ENCODE measurements around the gene OPRL1. TPM values are rescaled to one million over a fixed set of nuclear protein-coding genes. Genes with fewer than 3 reads are reported as not detected.

The OPRL1 gene
- total RNA-seq, 1 donor from 2014 or later = 0.52 TPM

DNA sequence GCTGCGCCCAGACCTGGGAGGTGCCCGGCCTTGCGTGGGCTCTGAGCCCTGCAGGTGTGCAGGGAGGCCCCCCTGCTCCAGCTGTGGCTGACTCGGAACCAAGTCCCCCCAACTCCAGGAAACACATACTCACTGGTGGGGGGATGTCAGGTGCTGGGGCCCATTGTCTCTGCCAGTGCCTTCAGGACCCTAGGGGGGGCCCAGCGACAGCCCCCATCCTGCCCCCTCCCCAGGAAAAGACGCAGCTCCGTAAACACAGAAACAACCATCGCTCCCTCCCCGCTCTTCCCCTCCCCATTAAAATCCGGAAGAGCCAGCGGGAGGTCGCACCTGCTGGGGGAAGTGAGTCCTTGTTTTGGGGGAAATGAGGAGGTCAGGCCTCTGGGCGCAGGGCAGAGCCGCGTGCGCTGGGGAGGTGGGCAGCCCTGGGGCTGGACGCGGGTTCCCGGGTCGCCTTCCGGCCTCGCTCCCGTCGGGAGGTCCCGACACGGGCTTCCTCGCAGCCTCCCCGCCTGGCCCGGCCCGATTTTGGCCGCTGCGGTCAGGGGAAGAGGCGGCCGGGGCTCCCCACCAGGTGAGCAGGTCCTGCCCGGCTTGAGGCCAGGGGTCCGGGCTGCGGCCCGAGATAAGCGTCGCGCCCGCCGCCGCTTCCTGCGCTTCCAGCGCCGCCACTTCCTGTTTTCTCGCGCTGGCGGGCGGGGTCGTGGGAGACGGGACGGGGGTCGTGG lies 37.7 kb upstream of the OPRL1 start:
- H3K9me3 ChIP-seq (ENCODE audit: control insufficient read depth in 3 of 3, low read length in 3 of 3) = no peaks in the 10 kb centered on the region
- peak overlapping the region in 1 of 3 donors; percentile 22 for H3K4me3 ChIP-seq (ENCODE audit: low read length in 3 of 3)
- H3K36me3 ChIP-seq (ENCODE audit: control insufficient read depth in 3 of 3, insufficient read depth in 3 of 3, low read length in 3 of 3) = peaks cover 0 to 2% (median 0%) of the 10 kb centered on the region in 3 donors
- peak overlapping the region in 1 of 3 donors; percentile 54 for H3K9ac ChIP-seq (ENCODE audit: low read depth in 1 of 3, low read length in 3 of 3)
- peaks cover 6 to 35% (median 33%) of the 10 kb centered on the region in 3 donors for H3K4me1 ChIP-seq (ENCODE audit: control insufficient read depth in 3 of 3, insufficient read depth in 3 of 3, low read length in 3 of 3)
- no peak overlapping the region for H3K27ac ChIP-seq (ENCODE audit: low read depth, low read length)
- H3K27me3 ChIP-seq (ENCODE audit: control insufficient read depth in 3 of 3, insufficient read depth in 3 of 3, low read length in 3 of 3) = peaks cover 73 to 84% (median 79%) of the 10 kb centered on the region in 3 donors

DNA sequence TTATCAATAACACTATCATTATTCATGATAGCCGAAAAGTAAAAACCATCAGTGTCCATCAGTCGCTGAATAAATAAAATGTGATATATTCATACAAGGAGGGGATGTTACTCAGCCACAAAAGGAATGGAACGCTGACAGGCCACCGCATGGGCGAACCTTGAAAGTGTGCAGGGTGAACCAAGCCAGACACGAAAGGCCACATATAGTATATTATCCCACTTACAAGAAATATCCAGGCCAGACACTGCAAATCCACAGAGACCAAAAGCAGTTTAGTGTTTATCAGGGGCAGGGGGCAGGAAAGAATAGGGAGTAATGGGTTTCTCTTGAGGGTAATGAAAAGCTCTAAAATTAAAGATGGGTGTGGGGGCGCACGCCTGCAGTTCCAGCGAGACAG lies 36.1 kb upstream of the OPRL1 start:
- Histone ChIP-seq H3K4me3 (ENCODE audit: low read length in 3 of 3) (no peak overlapping the region), H3K4me1 (ENCODE audit: control insufficient read depth in 3 of 3, insufficient read depth in 3 of 3, low read length in 3 of 3) (peaks cover 6 to 37% (median 26%) of the 10 kb centered on the region in 3 donors), H3K27me3 (ENCODE audit: control insufficient read depth in 3 of 3, insufficient read depth in 3 of 3, low read length in 3 of 3) (peaks cover 71 to 80% (median 75%) of the 10 kb centered on the region in 3 donors), H3K36me3 (ENCODE audit: control insufficient read depth in 3 of 3, insufficient read depth in 3 of 3, low read length in 3 of 3) (peaks cover 0 to 2% (median 0%) of the 10 kb centered on the region in 3 donors), H3K9me3 (ENCODE audit: control insufficient read depth in 3 of 3, low read length in 3 of 3) (no peaks in the 10 kb centered on the region), H3K27ac (ENCODE audit: low read depth, low read length) (no peak overlapping the region), H3K9ac (ENCODE audit: low read depth in 1 of 3, low read length in 3 of 3) (no peak overlapping the region)

DNA sequence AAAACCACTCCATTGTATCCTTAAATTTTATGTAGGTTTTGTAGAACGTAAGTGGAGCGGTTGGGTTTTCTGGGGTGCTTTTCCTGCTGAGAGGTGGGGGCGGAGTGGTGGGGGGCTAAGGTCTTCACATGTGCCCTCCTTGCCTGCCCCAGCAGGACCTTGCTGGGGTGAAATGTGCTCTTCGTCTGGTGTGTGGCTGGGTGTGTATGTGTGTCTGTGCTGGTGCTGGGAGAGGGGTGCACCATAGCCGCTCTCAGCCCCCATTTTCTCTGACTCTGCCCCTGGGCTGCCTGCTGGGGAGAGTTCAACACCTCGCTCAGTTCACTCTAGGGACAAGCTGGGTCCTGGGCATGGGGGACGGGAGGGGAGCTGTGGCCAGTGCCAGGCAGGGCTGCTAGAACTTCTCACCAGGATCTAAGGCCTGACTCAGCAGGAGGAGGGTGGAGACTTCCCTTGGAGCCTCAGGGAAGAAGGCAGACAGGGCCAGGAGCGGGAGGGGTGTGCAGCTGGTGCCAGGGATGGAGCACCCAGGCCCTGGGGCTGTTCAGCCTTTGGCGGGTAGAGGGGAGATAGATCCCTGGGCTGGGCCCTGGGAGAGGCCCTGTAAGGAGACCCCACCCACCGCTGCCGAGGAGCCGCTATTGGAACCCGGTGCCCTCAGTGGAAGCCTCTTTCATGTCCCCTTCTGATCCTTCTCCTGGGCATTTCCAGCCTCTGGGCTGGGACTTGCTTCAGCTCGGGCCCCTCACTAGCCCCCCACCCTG lies 35.2 kb upstream of the OPRL1 start:
- H3K36me3 ChIP-seq (ENCODE audit: control insufficient read depth in 3 of 3, insufficient read depth in 3 of 3, low read length in 3 of 3) = peaks cover 0 to 2% (median 0%) of the 10 kb centered on the region in 3 donors
- peaks cover 6 to 28% (median 20%) of the 10 kb centered on the region in 3 donors for H3K4me1 ChIP-seq (ENCODE audit: control insufficient read depth in 3 of 3, insufficient read depth in 3 of 3, low read length in 3 of 3)
- peak overlapping the region in 1 of 3 donors; percentile 16 for H3K9ac ChIP-seq (ENCODE audit: low read depth in 1 of 3, low read length in 3 of 3)
- H3K27ac ChIP-seq (ENCODE audit: low read depth, low read length) = no peak overlapping the region
- no peaks in the 10 kb centered on the region for H3K9me3 ChIP-seq (ENCODE audit: control insufficient read depth in 3 of 3, low read length in 3 of 3)
- peaks cover 64 to 73% (median 70%) of the 10 kb centered on the region in 3 donors for H3K27me3 ChIP-seq (ENCODE audit: control insufficient read depth in 3 of 3, insufficient read depth in 3 of 3, low read length in 3 of 3)
- H3K4me3 ChIP-seq (ENCODE audit: low read length in 3 of 3) = no peak overlapping the region

DNA sequence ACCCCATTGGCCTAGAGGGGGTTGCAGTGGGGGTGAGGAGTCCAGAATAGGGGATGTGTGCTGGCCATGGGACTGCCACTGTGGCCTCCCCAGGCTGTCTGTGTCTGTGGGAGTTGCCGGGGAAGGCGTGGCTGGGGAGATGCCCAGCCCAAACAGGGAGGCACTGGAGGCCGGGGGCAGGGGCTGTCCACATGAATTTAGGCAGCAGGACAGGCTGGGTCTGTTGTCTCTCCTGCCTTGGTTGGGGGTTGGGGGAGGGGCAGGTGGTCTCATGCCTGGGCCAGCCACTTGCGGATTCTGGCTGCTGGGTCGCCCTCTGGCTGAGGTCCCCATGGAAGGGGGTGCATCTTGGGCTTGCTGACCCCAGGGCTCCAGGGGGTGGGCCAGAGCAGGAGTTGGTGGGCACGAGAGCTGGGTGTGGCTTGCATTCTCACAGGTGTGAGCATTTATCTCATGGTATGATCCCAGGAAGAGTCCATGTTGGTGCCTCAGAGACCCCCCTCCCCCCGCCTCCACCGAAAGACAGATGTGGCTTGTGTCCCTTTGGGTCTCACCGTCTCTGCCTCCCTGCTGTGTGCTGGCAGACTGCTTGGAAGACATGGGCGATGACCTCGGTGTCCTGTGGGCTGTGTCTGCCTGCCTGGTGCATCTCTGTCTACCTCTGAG lies 34.4 kb upstream of the OPRL1 start:
- Histone ChIP-seq H3K27ac (ENCODE audit: low read depth, low read length) (no peak overlapping the region), H3K27me3 (ENCODE audit: control insufficient read depth in 3 of 3, insufficient read depth in 3 of 3, low read length in 3 of 3) (peaks cover 63 to 73% (median 70%) of the 10 kb centered on the region in 3 donors), H3K9me3 (ENCODE audit: control insufficient read depth in 3 of 3, low read length in 3 of 3) (no peaks in the 10 kb centered on the region), H3K4me3 (ENCODE audit: low read length in 3 of 3) (peak overlapping the region in 1 of 3 donors; percentile 45), H3K4me1 (ENCODE audit: control insufficient read depth in 3 of 3, insufficient read depth in 3 of 3, low read length in 3 of 3) (peaks cover 6 to 25% (median 12%) of the 10 kb centered on the region in 3 donors), H3K9ac (ENCODE audit: low read depth in 1 of 3, low read length in 3 of 3) (peak overlapping the region in 2 of 3 donors; percentile 16 to 22), H3K36me3 (ENCODE audit: control insufficient read depth in 3 of 3, insufficient read depth in 3 of 3, low read length in 3 of 3) (peaks cover 0 to 2% (median 0%) of the 10 kb centered on the region in 3 donors)

GRCh38 chr20:64047046-64047389 lies 32.9 kb upstream of the OPRL1 start:
- Histone ChIP-seq H3K36me3 (ENCODE audit: control insufficient read depth in 3 of 3, insufficient read depth in 3 of 3, low read length in 3 of 3) (peaks cover 0 to 2% (median 0%) of the 10 kb centered on the region in 3 donors), H3K4me3 (ENCODE audit: low read length in 3 of 3) (peak overlapping the region; percentile 43 to 58 (median 52)), H3K4me1 (ENCODE audit: control insufficient read depth in 3 of 3, insufficient read depth in 3 of 3, low read length in 3 of 3) (peaks cover 0 to 12% (median 2%) of the 10 kb centered on the region in 3 donors), H3K9ac (ENCODE audit: low read depth in 1 of 3, low read length in 3 of 3) (peak overlapping the region in 1 of 3 donors; percentile 50), H3K27ac (ENCODE audit: low read depth, low read length) (no peak overlapping the region), H3K9me3 (ENCODE audit: control insufficient read depth in 3 of 3, low read length in 3 of 3) (no peaks in the 10 kb centered on the region), H3K27me3 (ENCODE audit: control insufficient read depth in 3 of 3, insufficient read depth in 3 of 3, low read length in 3 of 3) (peaks cover 64 to 74% (median 71%) of the 10 kb centered on the region in 3 donors)

DNA sequence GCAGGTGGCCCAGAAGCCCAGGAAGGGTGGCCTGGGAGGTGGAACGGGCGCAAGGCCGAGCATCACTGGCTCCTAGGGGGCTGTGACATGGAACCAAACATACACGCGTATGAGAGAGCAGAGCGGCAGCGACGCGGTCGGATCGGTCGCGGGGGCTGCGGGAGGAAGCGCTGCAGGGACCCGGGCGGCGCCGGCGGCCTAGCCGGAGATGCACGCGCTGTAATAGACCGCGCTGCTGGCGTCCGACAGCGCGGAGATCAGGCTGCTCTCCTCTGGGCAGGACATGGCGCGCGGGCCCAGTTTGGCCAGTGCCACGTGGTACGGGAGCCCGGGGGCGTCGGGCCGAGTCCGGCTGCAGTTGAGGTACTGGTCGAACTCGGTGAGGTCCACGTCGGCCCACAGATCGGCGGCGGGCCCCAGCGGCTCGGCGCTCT lies 31.9 kb upstream of the OPRL1 start:
- H3K9me3 ChIP-seq (ENCODE audit: control insufficient read depth in 3 of 3, low read length in 3 of 3) = no peaks in the 10 kb centered on the region
- H3K4me1 ChIP-seq (ENCODE audit: control insufficient read depth in 3 of 3, insufficient read depth in 3 of 3, low read length in 3 of 3) = peaks cover 0 to 10% (median 5%) of the 10 kb centered on the region in 3 donors
- H3K27me3 ChIP-seq (ENCODE audit: control insufficient read depth in 3 of 3, insufficient read depth in 3 of 3, low read length in 3 of 3) = peaks cover 64 to 77% (median 75%) of the 10 kb centered on the region in 3 donors
- peak overlapping the region in 1 of 3 donors; percentile 57 for H3K9ac ChIP-seq (ENCODE audit: low read depth in 1 of 3, low read length in 3 of 3)
- H3K27ac ChIP-seq (ENCODE audit: low read depth, low read length) = no peak overlapping the region
- peaks cover 0 to 2% (median 0%) of the 10 kb centered on the region in 3 donors for H3K36me3 ChIP-seq (ENCODE audit: control insufficient read depth in 3 of 3, insufficient read depth in 3 of 3, low read length in 3 of 3)
- H3K4me3 ChIP-seq (ENCODE audit: low read length in 3 of 3) = peak overlapping the region; percentile 43 to 58 (median 52)

DNA sequence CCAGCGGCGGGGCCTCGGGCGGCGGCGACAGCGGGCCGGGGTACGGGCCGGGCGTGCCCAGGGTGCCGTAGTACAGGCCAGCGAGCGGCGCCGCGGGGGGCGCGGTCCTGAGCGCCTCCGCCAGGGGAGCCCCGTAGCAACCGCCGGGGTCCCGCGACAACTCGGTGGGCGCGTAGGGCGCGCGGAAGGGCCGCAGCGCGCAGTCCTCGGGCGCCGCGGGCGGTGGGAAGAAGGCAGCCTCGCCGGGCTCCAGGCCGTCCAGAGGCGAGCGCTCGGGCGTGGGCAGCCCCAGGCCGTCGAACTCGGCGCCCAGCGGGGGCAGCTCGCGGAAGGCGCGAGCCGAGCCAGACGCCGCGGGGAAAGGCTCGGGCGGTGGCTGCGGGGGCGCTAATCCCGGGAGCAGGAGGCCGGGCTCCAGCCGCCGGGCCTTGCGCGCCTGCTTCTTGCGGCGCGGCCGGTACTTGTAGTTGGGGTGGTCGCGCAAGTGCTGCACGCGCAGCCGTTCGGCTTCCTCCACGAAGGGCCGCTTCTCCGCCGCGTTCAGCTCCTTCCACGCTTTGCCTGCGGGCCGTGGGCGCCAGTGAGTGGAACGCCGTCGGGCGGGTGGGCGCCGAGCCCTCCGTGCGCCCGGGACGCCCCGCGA lies 31.4 kb upstream of the OPRL1 start:
- Histone ChIP-seq H3K27me3 (ENCODE audit: control insufficient read depth in 3 of 3, insufficient read depth in 3 of 3, low read length in 3 of 3) (peaks cover 64 to 80% (median 76%) of the 10 kb centered on the region in 3 donors), H3K4me1 (ENCODE audit: control insufficient read depth in 3 of 3, insufficient read depth in 3 of 3, low read length in 3 of 3) (peaks cover 0 to 14% (median 7%) of the 10 kb centered on the region in 3 donors), H3K27ac (ENCODE audit: low read depth, low read length) (no peak overlapping the region), H3K9ac (ENCODE audit: low read depth in 1 of 3, low read length in 3 of 3) (peak overlapping the region in 1 of 3 donors; percentile 50), H3K36me3 (ENCODE audit: control insufficient read depth in 3 of 3, insufficient read depth in 3 of 3, low read length in 3 of 3) (peaks cover 0 to 2% (median 0%) of the 10 kb centered on the region in 3 donors), H3K4me3 (ENCODE audit: low read length in 3 of 3) (peak overlapping the region in 1 of 3 donors; percentile 43), H3K9me3 (ENCODE audit: control insufficient read depth in 3 of 3, low read length in 3 of 3) (no peaks in the 10 kb centered on the region)

DNA sequence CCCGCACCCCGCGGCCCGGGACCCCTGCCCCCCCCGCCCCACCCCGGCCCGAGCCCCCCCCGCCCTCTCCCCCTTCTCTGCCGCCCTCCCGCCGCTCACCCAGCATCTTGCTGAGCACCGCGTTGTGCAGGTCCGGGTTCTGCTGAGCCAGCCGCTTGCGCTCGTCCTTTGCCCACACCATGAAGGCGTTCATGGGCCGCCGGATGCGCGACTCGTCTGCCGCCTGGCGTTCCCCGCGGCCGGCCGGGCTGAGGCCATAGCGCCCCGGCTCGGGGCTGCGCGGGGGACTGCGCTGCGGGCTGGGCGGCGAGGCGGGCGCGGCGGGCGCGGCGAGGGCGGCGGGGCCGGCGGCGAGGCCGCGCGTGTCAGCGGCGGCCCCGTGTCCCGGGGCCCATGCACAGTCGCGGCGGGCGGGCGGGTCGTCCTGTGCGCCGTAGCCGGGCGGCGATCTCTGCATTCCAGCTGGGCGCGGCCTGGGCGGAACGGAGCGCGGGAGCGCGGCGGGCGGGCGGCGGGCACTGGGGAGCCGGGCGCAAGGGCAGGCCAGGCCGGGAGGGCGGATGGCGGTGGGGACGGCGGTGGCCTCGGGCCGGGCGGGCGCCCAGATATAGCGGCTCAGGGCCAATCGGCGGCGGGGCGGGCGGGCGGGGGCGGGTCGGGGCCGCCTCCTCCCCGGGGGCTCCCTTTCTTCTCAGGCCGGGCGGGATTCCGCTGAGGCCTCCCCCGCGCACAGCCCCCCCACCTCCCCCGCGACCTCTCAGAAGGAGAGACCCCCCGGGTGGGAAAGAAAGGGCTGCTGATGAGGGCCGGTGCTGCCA lies 30.6 kb upstream of the OPRL1 start, which contains the start of gene SOX18:
TSS of gene SOX18 (minus strand) at position 580 of the 818 bp plus-strand sequence. CDS start at position 457, 123 bp downstream.
- H3K27ac ChIP-seq (ENCODE audit: low read depth, low read length) = peak within 1 kb of the TSS; percentile 70
- H3K9me3 ChIP-seq (ENCODE audit: control insufficient read depth in 3 of 3, low read length in 3 of 3) = no peaks in the 10 kb centered on the region
- H3K4me1 ChIP-seq (ENCODE audit: control insufficient read depth in 3 of 3, insufficient read depth in 3 of 3, low read length in 3 of 3) = peaks cover 0 to 14% (median 7%) of the 10 kb centered on the region in 3 donors
- peaks cover 63 to 84% (median 84%) of the 10 kb centered on the region in 3 donors for H3K27me3 ChIP-seq (ENCODE audit: control insufficient read depth in 3 of 3, insufficient read depth in 3 of 3, low read length in 3 of 3)
- H3K4me3 ChIP-seq (ENCODE audit: low read length in 3 of 3) = peak within 1 kb of the TSS; percentile 43 to 58 (median 48)
- H3K36me3 ChIP-seq (ENCODE audit: control insufficient read depth in 3 of 3, insufficient read depth in 3 of 3, low read length in 3 of 3) = peaks cover 0 to 2% (median 0%) of the 10 kb centered on the region in 3 donors
- peak within 1 kb of the TSS; percentile 23 to 62 (median 51) for H3K9ac ChIP-seq (ENCODE audit: low read depth in 1 of 3, low read length in 3 of 3)

All from skeletal muscle tissue (tissue), 4 donors.